Activated naive CD4-positive, alpha-beta T cell treated with anti-CD3 and anti-CD28 coated beads for 36 hours (primary cell): Measurements from ENCODE around the gene RPS6KL1. TPM values are rescaled to one million over a fixed set of nuclear protein-coding genes. Genes with fewer than 3 reads are reported as not detected.
A peak's percentile ranks its signal among the peaks of the same experiment; 100 is the strongest.

Experiments used
- CTCF ChIA-PET: fragments of 350-600 bp; sonication (Branson Sonifier 250); formaldehyde crosslinking; loops from one replicate; lab custom pipeline; 2021; ENCODE audit warnings: antibody characterized with exemption; lab: Charles Lee
- DNase-seq: peaks from one replicate; pipeline ENCODE4 v3.0.0-alpha.2; 2020
- H3K27ac Mint-ChIP-seq: one replicate; pipeline ENCODE4 v1.8.0; 2021; ENCODE audit warnings: mild to moderate bottlenecking, mixed read lengths
- H3K27me3 Mint-ChIP-seq: one replicate; pipeline ENCODE4 v1.8.0; 2021; ENCODE audit warnings: low read depth, mixed read lengths
- H3K36me3 Mint-ChIP-seq: one replicate; pipeline ENCODE4 v1.8.0; 2021; ENCODE audit warnings: low read depth, mixed read lengths
- H3K4me1 Mint-ChIP-seq: one replicate; pipeline ENCODE4 v1.8.0; 2021; ENCODE audit warnings: low read depth, mixed read lengths
- H3K4me3 Mint-ChIP-seq: one replicate; pipeline ENCODE4 v1.8.0; 2021; ENCODE audit warnings: mild to moderate bottlenecking, moderate library complexity, mixed read lengths
- H3K9me3 Mint-ChIP-seq: one replicate; pipeline ENCODE4 v1.8.0; 2021; ENCODE audit warnings: mixed read lengths
- intact Hi-C: fragments of 100-400 bp; cut with micrococcal nuclease; formaldehyde crosslinking; loops from one replicate; pipeline ENCODE4 v1.15.1; 2023
- total RNA-seq, 2 experiments: library from RNA; stranded (reverse); gene quantifications; one replicate each; pipeline ENCODE4 v1.2.3, GENCODE V29; 2021

RPS6KL1 gene
- total RNA-seq, 2 experiments from 2014 or later = 4.5 to 6.8 TPM

DNA sequence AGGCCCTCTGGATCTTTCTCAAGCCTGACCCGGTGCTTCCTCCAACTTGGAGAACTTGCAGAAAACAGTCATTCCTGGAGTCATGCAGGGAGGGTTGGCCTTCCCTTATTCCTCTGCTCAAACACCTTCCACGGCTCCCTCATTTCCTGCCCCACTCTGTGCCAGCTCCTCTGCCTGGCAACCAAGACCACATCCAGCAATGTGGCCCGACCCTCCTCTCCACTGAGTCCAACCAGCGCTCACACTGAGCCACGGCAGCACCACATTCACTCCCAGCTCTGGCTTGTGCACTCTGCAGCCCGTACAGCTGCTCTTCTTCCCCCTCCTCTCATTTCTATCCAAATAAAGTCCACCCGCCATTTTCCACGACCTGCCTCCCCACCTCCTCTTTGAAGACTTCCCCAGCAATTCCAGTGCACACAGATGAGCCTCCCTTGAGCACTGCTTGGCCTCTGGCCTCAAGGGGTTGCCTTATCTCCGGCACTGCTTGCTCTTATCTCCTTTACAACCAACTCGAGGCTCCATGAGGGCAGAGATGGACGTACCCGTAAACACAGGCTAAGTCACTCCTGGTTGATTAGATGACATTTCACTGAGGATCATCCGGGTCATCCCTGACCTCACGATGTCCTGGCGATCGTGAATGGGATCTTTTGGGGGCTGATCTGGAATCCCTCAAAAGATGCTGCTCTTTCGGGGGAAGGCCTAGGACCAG lies 27.0 kb upstream of the RPS6KL1 start:
- no peaks in the 10 kb centered on the region for H3K9me3 Mint-ChIP-seq
- intact Hi-C loops = loop anchor here (10.0 kb wide), 1 partner anchor 705 kb away; no protein-coding TSS in a partner anchor
- H3K27ac Mint-ChIP-seq = no peak overlapping the region
- CTCF ChIA-PET = interaction anchor here (0.9 to 1.9 kb wide), 3 partner anchors 8 to 139 kb away, joined by 4 to 5 read pairs (median 4); no protein-coding TSS in a partner anchor
- H3K27me3 Mint-ChIP-seq = peaks cover 7% of the 10 kb centered on the region
- H3K36me3 Mint-ChIP-seq = no peaks in the 10 kb centered on the region
- no peak overlapping the region for H3K4me3 Mint-ChIP-seq
- DNase-seq = no peak
- H3K4me1 Mint-ChIP-seq = peaks cover 7% of the 10 kb centered on the region

DNA sequence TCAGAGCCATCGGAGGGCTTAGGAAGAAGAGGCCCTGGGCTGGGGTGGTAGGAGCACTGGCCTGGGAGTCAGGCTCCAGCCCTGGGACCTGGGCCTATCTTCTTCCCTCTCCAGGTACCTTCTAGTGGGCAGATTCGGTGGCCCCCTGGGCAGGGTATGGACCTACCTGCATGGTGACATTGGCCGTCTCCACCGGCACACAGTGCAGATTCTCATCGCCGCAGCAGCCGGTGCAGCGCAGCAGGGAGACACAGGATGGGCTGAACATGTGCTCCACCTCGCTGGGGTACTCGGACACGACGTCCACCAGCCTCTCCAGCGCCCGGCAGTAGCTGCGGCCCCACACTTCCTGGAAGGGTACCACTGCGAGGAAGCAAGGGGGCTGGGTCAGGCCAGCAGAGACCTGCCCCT lies 26.1 kb upstream of the RPS6KL1 start:
- CTCF ChIA-PET = interaction anchor here (0.9 to 5.5 kb wide), 6 partner anchors 11 to 140 kb away, joined by 3 to 75 read pairs (median 4); no protein-coding TSS in a partner anchor
- no peak overlapping the region for H3K4me3 Mint-ChIP-seq
- peaks cover 7% of the 10 kb centered on the region for H3K4me1 Mint-ChIP-seq
- no peaks in the 10 kb centered on the region for H3K9me3 Mint-ChIP-seq
- intact Hi-C loops = loop anchor here (10.0 kb wide), 1 partner anchor 706 kb away; no protein-coding TSS in a partner anchor
- H3K27me3 Mint-ChIP-seq = peaks cover 7% of the 10 kb centered on the region
- H3K36me3 Mint-ChIP-seq = no peaks in the 10 kb centered on the region
- no peak for DNase-seq
- H3K27ac Mint-ChIP-seq = no peak overlapping the region

DNA sequence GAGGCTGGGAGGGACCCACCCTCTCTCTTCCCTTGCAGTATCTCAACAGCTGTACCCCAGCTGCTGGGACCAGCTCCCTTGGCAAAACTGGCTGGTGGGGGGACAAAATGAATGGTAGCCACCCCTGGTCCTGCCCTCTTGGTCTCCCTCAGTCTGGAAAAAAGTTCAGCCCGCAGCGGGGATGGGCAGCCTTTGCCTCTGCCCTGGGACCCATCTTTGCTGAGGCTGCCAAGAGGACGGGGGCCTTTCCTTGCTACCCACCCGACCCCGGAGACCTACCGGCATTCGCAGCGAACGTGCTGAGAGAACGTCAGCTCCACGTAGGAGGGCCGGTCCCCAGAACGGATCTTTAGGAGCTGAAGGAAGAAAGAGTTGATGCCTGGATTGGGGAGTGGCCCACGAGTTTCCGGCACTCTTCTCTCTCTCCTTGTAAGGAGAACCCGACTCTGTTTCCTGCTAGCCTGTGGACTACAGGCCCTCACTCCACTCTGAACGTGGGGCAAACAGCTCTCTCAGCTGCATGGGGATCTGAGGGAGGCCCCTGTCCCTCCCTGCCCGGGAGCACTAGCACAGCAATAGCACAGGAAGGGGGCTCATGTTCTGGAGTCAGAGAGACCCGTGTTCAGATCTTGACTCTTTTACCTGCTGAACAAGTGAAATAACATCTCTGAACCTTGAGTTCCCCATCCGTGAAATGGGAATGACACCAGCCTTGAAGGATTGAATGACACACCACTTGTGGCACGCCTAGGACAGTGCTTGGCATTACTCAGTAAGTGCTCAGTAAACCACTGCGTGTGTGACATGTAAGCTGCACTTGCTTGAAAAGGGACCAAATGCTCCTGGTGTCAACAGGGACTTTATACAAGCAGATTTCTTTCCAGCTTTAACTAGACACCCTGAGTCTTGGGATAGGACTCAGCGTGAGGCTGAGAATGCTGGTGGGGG lies 25.4 kb upstream of the RPS6KL1 start:
- Mint-ChIP-seq H3K27me3 (peaks cover 4% of the 10 kb centered on the region), H3K9me3 (no peaks in the 10 kb centered on the region), H3K27ac (no peak overlapping the region), H3K36me3 (no peaks in the 10 kb centered on the region), H3K4me3 (no peak overlapping the region), H3K4me1 (peaks cover 7% of the 10 kb centered on the region)
- intact Hi-C loops = loop anchor here (10.0 kb wide), 1 partner anchor 706 kb away; no protein-coding TSS in a partner anchor
- CTCF ChIA-PET = interaction anchor here (0.9 to 5.5 kb wide), 6 partner anchors 10 to 140 kb away, joined by 3 to 75 read pairs (median 5); no protein-coding TSS in a partner anchor
- DNase-seq = no peak

DNA sequence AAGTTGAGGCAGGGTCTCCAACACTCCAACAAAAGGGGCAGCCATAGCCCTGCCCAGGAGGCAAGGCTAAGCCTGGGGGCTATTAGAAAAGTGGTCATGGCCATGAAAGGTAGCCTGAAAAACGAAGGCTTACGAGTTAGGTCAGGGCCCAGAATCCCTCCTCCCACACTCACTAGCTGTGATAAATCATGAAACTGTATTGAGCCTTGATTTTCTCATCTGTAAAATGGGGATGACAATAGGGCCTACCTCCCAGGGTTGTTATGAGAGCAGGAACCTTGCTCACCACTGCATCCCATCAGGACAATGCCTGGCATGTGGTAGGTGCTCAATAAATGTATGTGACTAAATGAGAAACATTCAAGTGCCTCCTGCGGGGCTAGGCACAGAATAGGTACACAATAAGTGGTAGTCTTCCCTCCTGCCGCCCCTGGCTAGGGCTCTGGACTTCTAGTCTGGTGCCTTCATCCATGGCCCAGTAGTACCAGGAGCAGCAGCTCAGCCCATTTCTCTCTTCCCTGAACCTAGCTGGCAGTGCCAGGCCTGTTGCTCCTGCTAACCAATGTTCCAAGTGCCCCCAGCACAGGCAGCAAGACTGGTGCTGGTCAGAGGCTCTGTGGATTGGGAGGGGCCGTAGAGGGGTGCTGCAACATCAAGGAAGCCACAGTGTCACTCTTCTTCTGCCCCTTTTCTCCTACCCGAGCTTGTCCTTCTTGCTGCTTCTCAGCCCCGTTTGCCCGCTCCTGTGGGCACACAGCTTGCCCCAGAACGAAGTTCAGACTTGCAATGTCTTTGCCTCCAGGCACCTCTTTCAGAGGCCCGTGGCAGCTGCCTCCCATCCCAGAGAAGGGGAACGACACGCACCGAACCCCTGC lies 24.5 kb upstream of the RPS6KL1 start:
- no peak overlapping the region for H3K4me3 Mint-ChIP-seq
- peaks cover 3% of the 10 kb centered on the region for H3K27me3 Mint-ChIP-seq
- H3K4me1 Mint-ChIP-seq = peaks cover 13% of the 10 kb centered on the region
- DNase-seq = no peak
- no peaks in the 10 kb centered on the region for H3K36me3 Mint-ChIP-seq
- no peaks in the 10 kb centered on the region for H3K9me3 Mint-ChIP-seq
- no peak overlapping the region for H3K27ac Mint-ChIP-seq
- intact Hi-C loops = loop anchor here (10.0 kb wide), 1 partner anchor 707 kb away; no protein-coding TSS in a partner anchor
- CTCF ChIA-PET = interaction anchor here (0.6 to 5.5 kb wide), 14 partner anchors 9 to 659 kb away, joined by 3 to 75 read pairs (median 3); no protein-coding TSS in a partner anchor

DNA sequence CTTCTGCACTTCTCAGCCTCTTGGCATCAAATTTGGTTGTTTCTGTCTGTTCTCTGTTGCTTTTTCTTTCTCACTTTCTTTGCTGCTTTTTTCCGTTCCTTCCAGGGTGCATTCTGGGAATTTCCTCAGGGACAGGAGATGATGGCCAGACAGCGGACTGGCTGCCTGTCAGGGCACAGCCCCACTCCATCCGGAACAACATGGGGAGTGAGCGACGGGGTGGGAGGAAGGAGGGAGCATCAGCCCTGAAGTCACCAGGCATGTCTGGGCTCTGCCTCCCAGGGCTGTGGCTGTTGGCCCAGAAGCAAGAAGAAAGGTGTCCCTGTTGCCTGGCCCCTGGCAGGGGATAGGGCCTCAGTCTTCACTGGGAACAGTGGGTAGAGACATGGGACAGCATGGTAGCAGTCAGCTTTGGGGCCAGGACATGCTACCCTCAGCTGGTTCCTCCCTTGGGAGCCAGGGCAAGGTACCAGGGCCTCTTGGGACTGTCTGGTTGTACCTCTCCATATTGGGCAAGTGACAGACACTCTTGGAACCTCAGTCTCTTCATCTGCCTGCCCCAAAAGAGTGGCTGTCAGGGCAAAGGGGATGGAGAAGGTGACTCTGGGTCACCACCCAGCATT lies 23.7 kb upstream of the RPS6KL1 start:
- DNase-seq = no peak
- Mint-ChIP-seq H3K4me3 (no peak overlapping the region), H3K36me3 (no peaks in the 10 kb centered on the region), H3K4me1 (peaks cover 20% of the 10 kb centered on the region), H3K27ac (peak overlapping the region; percentile 65), H3K9me3 (no peaks in the 10 kb centered on the region), H3K27me3 (peaks cover 3% of the 10 kb centered on the region)
- CTCF ChIA-PET = interaction anchor here (0.7 to 5.9 kb wide), 17 partner anchors 11 to 351 kb away, joined by 3 to 75 read pairs (median 5); partner anchors contain the start of genes ACYP1 and EIF2B2
- intact Hi-C loops = loop anchor here (1.0 to 10.0 kb wide), 4 partner anchors 56 to 708 kb away; partner anchors contain the start of gene EIF2B2

DNA sequence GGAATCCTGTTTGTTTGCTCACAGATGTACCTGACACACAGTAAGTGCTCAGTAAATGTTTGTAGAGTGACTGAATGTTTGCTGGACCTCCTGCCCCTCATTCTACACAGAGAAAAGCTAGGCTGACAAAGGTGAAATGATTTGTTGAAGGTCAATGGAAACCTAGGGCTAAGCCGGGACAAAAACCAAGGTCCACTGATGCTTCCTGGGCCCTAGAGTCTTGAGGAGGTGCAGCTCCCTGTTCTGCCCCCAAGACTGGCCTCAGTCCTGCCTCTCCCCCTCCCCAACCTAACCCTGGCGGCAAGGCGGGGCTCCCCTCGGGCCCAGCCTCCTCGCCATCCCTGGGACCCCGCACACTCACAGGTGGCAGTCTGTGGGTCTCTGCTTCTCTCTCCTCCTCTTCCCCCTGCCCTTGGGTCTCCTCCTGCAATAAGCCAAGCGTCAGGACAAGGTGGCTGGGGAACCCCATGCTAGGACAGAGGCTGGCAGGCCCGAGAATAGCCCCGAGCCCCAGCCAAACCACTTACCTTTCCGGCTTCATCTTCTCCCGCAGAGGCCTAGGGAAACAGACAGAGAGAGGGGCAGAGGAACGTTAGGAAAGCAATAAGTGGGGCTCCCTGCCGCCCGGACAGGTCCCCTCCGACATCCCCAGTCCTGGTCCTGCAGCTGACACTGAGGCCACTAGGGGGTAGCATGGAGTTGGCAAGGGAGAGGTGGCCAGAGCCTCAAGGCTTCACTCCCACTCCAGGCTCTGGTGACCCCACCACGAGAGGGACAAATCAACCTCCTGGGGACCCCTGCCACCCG lies 23.0 kb upstream of the RPS6KL1 start:
- DNase-seq = peak; percentile 87
- no peaks in the 10 kb centered on the region for H3K36me3 Mint-ChIP-seq
- peak overlapping the region; percentile 50 for H3K4me3 Mint-ChIP-seq
- H3K27ac Mint-ChIP-seq = peak overlapping the region; percentile 62
- H3K4me1 Mint-ChIP-seq = peaks cover 26% of the 10 kb centered on the region
- intact Hi-C loops = loop anchor here (1.0 to 10.0 kb wide), 5 partner anchors 56 to 709 kb away; partner anchors contain the start of gene EIF2B2
- no peaks in the 10 kb centered on the region for H3K9me3 Mint-ChIP-seq
- CTCF ChIA-PET = interaction anchor here (0.7 to 5.9 kb wide), 24 partner anchors 9 to 322 kb away, joined by 3 to 75 read pairs (median 4); partner anchors contain the start of genes ACYP1, EIF2B2 and PGF
- peaks cover under 1% of the 10 kb centered on the region for H3K27me3 Mint-ChIP-seq

DNA sequence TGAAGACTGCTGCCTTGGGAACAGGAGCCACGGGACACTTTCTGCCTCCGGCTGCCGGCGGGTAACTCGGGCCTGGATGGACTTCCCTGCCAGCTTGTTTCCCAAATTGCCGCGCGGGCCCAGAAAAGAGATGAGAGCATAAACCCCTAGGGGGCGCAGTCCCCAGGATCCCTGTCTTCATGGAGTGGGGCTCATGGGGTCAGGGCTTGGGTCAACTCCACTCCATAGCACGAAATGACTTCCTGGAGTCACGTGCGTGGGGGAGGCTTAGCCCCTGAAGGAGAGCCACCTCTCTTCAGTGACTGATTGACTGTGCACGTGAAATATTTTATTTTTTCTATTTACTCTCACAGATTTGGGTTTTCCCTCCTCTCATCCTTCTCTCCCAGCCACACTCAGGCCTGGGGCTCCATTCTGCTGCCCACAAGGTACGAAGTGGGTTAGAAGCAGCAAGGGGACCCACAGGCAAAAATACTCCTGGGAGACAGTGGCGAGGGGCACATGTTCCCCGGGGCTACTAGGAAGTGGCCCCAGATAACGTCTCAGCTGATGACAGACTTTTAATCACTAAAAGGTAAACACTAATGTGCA lies 22.3 kb upstream of the RPS6KL1 start:
- DNase-seq = peak; percentile 52
- no peak overlapping the region for H3K4me3 Mint-ChIP-seq
- H3K9me3 Mint-ChIP-seq = no peaks in the 10 kb centered on the region
- CTCF ChIA-PET = interaction anchor here (0.6 to 5.9 kb wide), 27 partner anchors 9 to 713 kb away, joined by 3 to 75 read pairs (median 4); partner anchors contain the start of genes ACYP1, EIF2B2 and PGF
- H3K27me3 Mint-ChIP-seq = no peaks in the 10 kb centered on the region
- intact Hi-C loops = loop anchor here (2.0 to 10.0 kb wide), 2 partner anchors 351 to 709 kb away; no protein-coding TSS in a partner anchor
- peaks cover 26% of the 10 kb centered on the region for H3K4me1 Mint-ChIP-seq
- H3K27ac Mint-ChIP-seq = no peak overlapping the region
- H3K36me3 Mint-ChIP-seq = no peaks in the 10 kb centered on the region

DNA sequence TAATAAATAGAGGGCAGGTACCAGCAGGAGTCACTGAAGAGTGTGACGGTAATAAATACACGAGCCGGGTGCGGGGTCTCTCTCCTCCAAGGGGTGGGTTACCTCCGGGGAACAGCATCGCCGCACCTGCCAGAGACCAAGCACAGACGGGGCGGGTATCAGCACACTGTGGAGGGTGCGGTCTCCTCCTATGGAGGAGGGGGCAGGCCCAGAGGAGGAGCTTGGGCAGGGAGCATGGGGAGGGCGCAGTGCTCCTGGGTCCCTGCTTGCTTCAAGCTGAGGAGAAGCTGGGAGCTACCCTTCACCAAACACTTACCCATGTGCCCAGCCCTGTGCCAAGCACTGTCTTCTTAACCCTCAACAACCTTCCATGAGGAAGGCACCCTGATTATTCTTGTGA lies 19.5 kb upstream of the RPS6KL1 start:
- Mint-ChIP-seq H3K27me3 (no peaks in the 10 kb centered on the region), H3K4me3 (no peak overlapping the region), H3K36me3 (no peaks in the 10 kb centered on the region), H3K9me3 (peaks cover 9% of the 10 kb centered on the region), H3K4me1 (peaks cover 31% of the 10 kb centered on the region), H3K27ac (peak overlapping the region; percentile 18)
- CTCF ChIA-PET = interaction anchor here (0.7 to 5.9 kb wide), 10 partner anchors 8 to 810 kb away, joined by 3 to 40 read pairs (median 5); no protein-coding TSS in a partner anchor
- DNase-seq = no peak
- intact Hi-C loops = loop anchor here (10.0 kb wide), 1 partner anchor 712 kb away; no protein-coding TSS in a partner anchor

DNA sequence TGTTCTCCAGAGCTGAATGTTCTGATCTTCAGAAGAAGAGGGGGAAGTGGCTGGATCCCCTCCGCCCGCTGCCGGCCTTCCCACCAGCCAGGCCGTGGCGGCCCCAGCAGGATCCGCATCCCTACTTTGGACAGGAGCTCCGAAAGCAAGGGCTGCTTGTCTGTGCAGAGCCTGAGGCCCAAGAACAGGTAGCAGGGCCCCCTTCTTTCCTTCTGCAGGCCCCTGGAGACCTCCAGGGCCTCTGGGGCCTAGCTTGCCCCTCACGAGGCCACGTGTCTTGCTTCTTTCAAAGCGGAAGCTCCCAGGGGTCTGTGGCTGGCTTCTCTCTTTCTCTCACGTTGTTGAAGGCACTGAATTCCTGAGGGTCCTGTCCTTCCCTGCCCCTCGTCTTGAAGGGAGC lies 19.1 kb upstream of the RPS6KL1 start:
- Mint-ChIP-seq H3K27ac (peak overlapping the region; percentile 87), H3K4me3 (peak overlapping the region; percentile 70), H3K9me3 (peaks cover 9% of the 10 kb centered on the region), H3K36me3 (no peaks in the 10 kb centered on the region), H3K27me3 (no peaks in the 10 kb centered on the region), H3K4me1 (peaks cover 32% of the 10 kb centered on the region)
- CTCF ChIA-PET = interaction anchor here (1.0 to 5.9 kb wide), 10 partner anchors 8 to 149 kb away, joined by 3 to 40 read pairs (median 5); no protein-coding TSS in a partner anchor
- DNase-seq = no peak
- intact Hi-C loops = loop anchor here (10.0 kb wide), 1 partner anchor 713 kb away; no protein-coding TSS in a partner anchor
